Suppressor macrophage treated with lipopolysaccharide for 4 hours (primary cell): Measurements from ENCODE around the gene DYSF.

Experiments
- DNase-seq: peaks from one replicate; pipeline ENCODE4 v3.0.0-alpha.2; 2020

DYSF gene

GRCh38 chr2:71697106-71698004 lies 244.0 kb downstream of the DYSF start:
- DNase-seq: no peak

- no peak for DNase-seq
These were observed 246.1 kb downstream of the DYSF start for GRCh38 chr2:71699428-71699827.

GRCh38 chr2:71700041-71700657 lies 246.8 kb downstream of the DYSF start:
- no peak for DNase-seq

GRCh38 chr2:71700658-71701397 lies 247.5 kb downstream of the DYSF start:
- no peak for DNase-seq

GRCh38 chr2:71702071-71702970 lies 249.0 kb downstream of the DYSF start:
- DNase-seq: no peak

GRCh38 chr2:71702971-71703898 lies 249.9 kb downstream of the DYSF start:
- DNase-seq: no peak

GRCh38 chr2:71704131-71704561 lies 250.8 kb downstream of the DYSF start:
- no peak for DNase-seq

GRCh38 chr2:71704688-71705087 lies 251.3 kb downstream of the DYSF start:
- no peak for DNase-seq

GRCh38 chr2:71705171-71705960 lies 252.0 kb downstream of the DYSF start:
- no peak for DNase-seq

- DNase-seq: no peak
These were observed 252.8 kb downstream of the DYSF start for GRCh38 chr2:71706121-71706520.

GRCh38 chr2:71706836-71707235 lies 253.5 kb downstream of the DYSF start:
- DNase-seq: no peak

GRCh38 chr2:71710367-71711132 lies 257.2 kb downstream of the DYSF start:
- no peak for DNase-seq

- DNase-seq: no peak
These were observed 257.9 kb downstream of the DYSF start for GRCh38 chr2:71711133-71711855.

GRCh38 chr2:71712158-71712818 lies 258.9 kb downstream of the DYSF start:
- DNase-seq: no peak

- DNase-seq: no peak
These were observed 260.5 kb downstream of the DYSF start for GRCh38 chr2:71713581-71714580.

GRCh38 chr2:71714601-71715240 lies 261.4 kb downstream of the DYSF start:
- DNase-seq: no peak
